Naive thymus-derived CD4-positive, alpha-beta T cell (primary cell): ENCODE measurements around the gene PLA2G3. TPM values are rescaled to one million over a fixed set of nuclear protein-coding genes. Genes with fewer than 3 reads are reported as not detected.

Experiments
- ATAC-seq: fragments of 150-1000 bp; cut with Tn5 transposase; 2 replicates; pipeline ENCODE4 v1.10.0; 2021; ENCODE audit warnings: mild to moderate bottlenecking, moderate library complexity
- CTCF ChIA-PET: fragments of 350-600 bp; sonication (Branson Sonifier 250); formaldehyde crosslinking; loops from one replicate; lab custom pipeline; 2021; ENCODE audit warnings: antibody characterized with exemption; lab: Charles Lee
- POLR2A ChIA-PET: fragments of 350-600 bp; sonication (Branson Sonifier 250); formaldehyde crosslinking; loops from one replicate; lab custom pipeline; 2021; ENCODE audit warnings: antibody characterized with exemption, inconsistent platforms; lab: Charles Lee
- DNase-seq, 9 donors: peaks; one replicate each; pipeline versions ENCODE4 v3.0.0 to v3.0.0-alpha.2; 2020 to 2022; ENCODE audit warnings: mixed read lengths in 1 of 9
- H3K27ac ChIP-seq: one replicate; pipeline ENCODE4 v1.7.0; 2013; ENCODE audit warnings: mild to moderate bottlenecking, low read depth, low read length, moderate library complexity
- H3K27me3 ChIP-seq, 2 donors: one replicate each; pipeline ENCODE4 v1.7.0; 2013; ENCODE audit warnings: low read length in 2 of 2, mild to moderate bottlenecking in 2 of 2, moderate library complexity in 2 of 2; ENCODE audit not compliant: control insufficient read depth in 2 of 2, insufficient read depth in 2 of 2
- H3K36me3 ChIP-seq, 3 experiments: 1 replicate in 2 of 3; 2 replicates in 1 of 3; pipeline ENCODE4 v1.7.0; 2013; ENCODE audit warnings: low read length in 3 of 3, mild to moderate bottlenecking in 3 of 3, moderate library complexity in 1 of 3; ENCODE audit not compliant: insufficient read depth in 3 of 3, control insufficient read depth in 2 of 3
- H3K4me1 ChIP-seq, 2 donors: one replicate each; pipeline ENCODE4 v1.7.0; 2013; ENCODE audit warnings: low read length in 2 of 2, mild to moderate bottlenecking in 2 of 2, moderate library complexity in 1 of 2; ENCODE audit not compliant: control insufficient read depth in 2 of 2, insufficient read depth in 2 of 2
- H3K4me3 ChIP-seq: 2 replicates; pipeline ENCODE4 v1.7.0; 2013; ENCODE audit warnings: mild to moderate bottlenecking, low read length
- H3K9me3 ChIP-seq, 3 experiments: 1 replicate in 2 of 3; 2 replicates in 1 of 3; pipeline ENCODE4 v1.7.0; 2013; ENCODE audit warnings: low read length in 3 of 3; ENCODE audit not compliant: control insufficient read depth in 2 of 3
- H3K27ac Mint-ChIP-seq, 9 donors: one replicate each; pipeline ENCODE4 v1.8.0; 2020 to 2022; ENCODE audit warnings: mixed read lengths in 9 of 9, mild to moderate bottlenecking in 8 of 9, moderate library complexity in 5 of 9, inconsistent platforms in 2 of 9
- H3K27me3 Mint-ChIP-seq, 5 donors: one replicate each; pipeline ENCODE4 v1.8.0; 2021 to 2022; ENCODE audit warnings: mixed read lengths in 5 of 5, mild to moderate bottlenecking in 1 of 5
- H3K36me3 Mint-ChIP-seq, 5 donors: one replicate each; pipeline ENCODE4 v1.8.0; 2020 to 2022; ENCODE audit warnings: mixed read lengths in 5 of 5, mild to moderate bottlenecking in 3 of 5, inconsistent platforms in 1 of 5
- H3K4me1 Mint-ChIP-seq, 7 donors: one replicate each; pipeline ENCODE4 v1.8.0; 2020 to 2022; ENCODE audit warnings: mixed read lengths in 7 of 7, mild to moderate bottlenecking in 3 of 7, inconsistent platforms in 1 of 7
- H3K4me3 Mint-ChIP-seq, 10 donors: one replicate each; pipeline ENCODE4 v1.8.0; 2020 to 2022; ENCODE audit warnings: mild to moderate bottlenecking in 10 of 10, mixed read lengths in 10 of 10, moderate library complexity in 6 of 10, inconsistent platforms in 2 of 10
- H3K9me3 Mint-ChIP-seq, 11 donors: one replicate each; pipeline ENCODE4 v1.8.0; 2020 to 2022; ENCODE audit warnings: mixed read lengths in 11 of 11, mild to moderate bottlenecking in 4 of 11, inconsistent platforms in 1 of 11, moderate library complexity in 1 of 11
- intact Hi-C, 2 donors: fragments of 100-400 bp; cut with micrococcal nuclease; formaldehyde crosslinking; loops; one replicate each; pipeline ENCODE4 v1.15.1; 2023
- polyA plus RNA-seq, 2 donors: library from polyadenylated mRNA; unstranded; fragments of 300-500 nt; fragmentation: Illumina TruSeq; gene quantifications; one replicate each; pipeline ENCODE4 v1.2.3, GENCODE V29; 2021
- total RNA-seq, 6 experiments: library from RNA in 5 of 6; stranded (reverse) in 5 of 6; gene quantifications; 1 replicate in 5 of 6; 2 replicates in 1 of 6; pipeline ENCODE4 v1.2.3 and lab custom pipeline; 2021 to 2026

PLA2G3 gene
- total and polyA plus RNA-seq, 7 experiments from 2014 or later = not detected

DNA sequence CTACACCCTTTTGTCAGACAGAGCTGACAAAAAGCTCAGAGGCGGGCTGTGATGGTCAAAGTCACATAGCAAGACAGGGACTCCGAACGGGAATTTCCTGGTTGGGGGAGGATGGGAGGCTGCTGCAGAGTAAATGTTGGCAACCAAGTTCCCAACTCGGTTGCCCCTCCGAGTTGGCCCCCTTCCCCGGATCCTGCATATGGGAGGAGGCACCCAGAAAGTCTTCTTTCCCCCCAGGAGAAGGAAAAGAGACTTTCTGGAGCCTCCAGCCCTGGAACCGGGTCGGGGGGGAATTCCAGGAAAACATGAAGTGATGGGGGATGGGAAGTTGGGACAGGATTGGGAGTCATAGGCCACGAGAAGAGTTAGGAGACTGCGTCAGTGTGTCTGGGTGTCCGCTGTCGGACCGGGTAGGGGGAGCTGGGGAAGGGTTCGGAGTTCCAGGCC is 33.6 kb downstream of the PLA2G3 start:
- H3K27ac ChIP-seq = peak overlapping the region; percentile 86

DNA sequence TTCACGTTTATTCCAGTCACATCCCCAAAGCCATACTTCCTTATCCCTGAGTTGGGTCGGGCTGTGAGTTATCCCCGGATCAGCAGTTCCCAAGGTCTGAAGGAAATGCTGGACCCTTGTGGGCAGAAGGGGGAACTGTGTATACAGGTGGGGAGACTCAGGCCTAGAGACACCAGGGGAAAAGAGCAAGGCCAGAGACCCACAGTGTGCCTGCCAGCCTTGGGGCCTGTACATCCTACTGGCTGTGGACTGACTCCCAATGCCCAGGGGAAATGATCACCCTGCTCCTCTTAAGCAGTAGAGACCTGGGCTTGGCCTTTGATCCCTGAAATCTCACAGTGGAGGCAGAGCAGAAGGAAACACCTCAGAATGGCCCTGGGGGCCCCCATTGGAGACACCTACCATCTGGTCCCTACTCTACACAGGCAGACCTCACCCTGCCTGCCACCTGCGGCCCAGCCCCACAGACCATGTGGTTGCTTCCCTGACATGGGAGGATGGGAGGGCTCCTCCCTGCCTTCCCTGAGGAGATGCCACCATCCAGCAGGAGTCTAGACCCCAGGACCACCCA is 34.2 kb downstream of the PLA2G3 start:
- H3K9me3 Mint-ChIP-seq = no peaks in the 10 kb centered on the region
- peak overlapping the region; percentile 88 to 98 (median 93) for H3K4me3 Mint-ChIP-seq
- POLR2A ChIA-PET = no interaction called here
- Histone ChIP-seq H3K27me3 (no peaks in the 10 kb centered on the region), H3K36me3 (peaks cover 0 to 14% (median 0%) of the 10 kb centered on the region in 3 experiments), H3K27ac (peak overlapping the region; percentile 86), H3K9me3 (no peaks in the 10 kb centered on the region), H3K4me3 (no peak overlapping the region), H3K4me1 (peaks cover 8 to 16% of the 10 kb centered on the region in 2 donors)
- H3K27ac Mint-ChIP-seq = peak overlapping the region; percentile 28 to 95 (median 87)
- H3K27me3 Mint-ChIP-seq = peaks cover 0 to 3% (median 0%) of the 10 kb centered on the region in 5 donors
- H3K36me3 Mint-ChIP-seq = no peaks in the 10 kb centered on the region
- peaks cover 12 to 26% (median 20%) of the 10 kb centered on the region in 7 donors for H3K4me1 Mint-ChIP-seq
- CTCF ChIA-PET = no interaction called here
- no peak for DNase-seq
- intact Hi-C loops = loop anchor here (2.0 to 10.0 kb wide), 6 partner anchors 41 to 529 kb away; partner anchors contain the start of genes DRG1 (in 1 of the 2), PIK3IP1 (in 1 of the 2) and RNF185 (in 1 of the 2)
- no peak for ATAC-seq

More for the DNA sequence above, 33.6 kb downstream of the PLA2G3 start:
- H3K27ac Mint-ChIP-seq = peak overlapping the region; percentile 58 to 95 (median 90)
- Histone ChIP-seq H3K36me3 (peaks cover 0 to 14% (median 0%) of the 10 kb centered on the region in 3 experiments), H3K4me1 (peaks cover 8 to 16% of the 10 kb centered on the region in 2 donors), H3K27me3 (no peaks in the 10 kb centered on the region), H3K9me3 (no peaks in the 10 kb centered on the region), H3K4me3 (peak overlapping the region; percentile 94)
- H3K36me3 Mint-ChIP-seq = no peaks in the 10 kb centered on the region
- ChIA-PET CTCF (interaction anchor here (0.9 to 1.7 kb wide), 2 partner anchors 22 to 138 kb away, joined by 3 to 8 read pairs; partner anchors contain the start of genes MORC2 and TUG1), POLR2A (interaction anchor here (0.8 to 2.3 kb wide), 11 partner anchors 22 to 556 kb away, joined by 3 to 12 read pairs (median 5); partner anchors contain the start of genes PIK3IP1, PISD, SLC35E4 and SMTN)
- peaks cover 12 to 26% (median 20%) of the 10 kb centered on the region in 7 donors for H3K4me1 Mint-ChIP-seq
- intact Hi-C loops = loop anchor here (1.0 to 10.0 kb wide), 14 partner anchors 22 to 528 kb away; partner anchors contain the start of genes LIMK2 (in 2 of the 2), RNF185 (in 2 of the 2), DRG1 (in 1 of the 2) and PIK3IP1 (in 1 of the 2)
- H3K27me3 Mint-ChIP-seq = peaks cover 0 to 3% (median 0%) of the 10 kb centered on the region in 5 donors
- no peak for ATAC-seq
- H3K4me3 Mint-ChIP-seq = peak overlapping the region; percentile 88 to 98 (median 93)
- no peaks in the 10 kb centered on the region for H3K9me3 Mint-ChIP-seq
- no peak for DNase-seq

DNA sequence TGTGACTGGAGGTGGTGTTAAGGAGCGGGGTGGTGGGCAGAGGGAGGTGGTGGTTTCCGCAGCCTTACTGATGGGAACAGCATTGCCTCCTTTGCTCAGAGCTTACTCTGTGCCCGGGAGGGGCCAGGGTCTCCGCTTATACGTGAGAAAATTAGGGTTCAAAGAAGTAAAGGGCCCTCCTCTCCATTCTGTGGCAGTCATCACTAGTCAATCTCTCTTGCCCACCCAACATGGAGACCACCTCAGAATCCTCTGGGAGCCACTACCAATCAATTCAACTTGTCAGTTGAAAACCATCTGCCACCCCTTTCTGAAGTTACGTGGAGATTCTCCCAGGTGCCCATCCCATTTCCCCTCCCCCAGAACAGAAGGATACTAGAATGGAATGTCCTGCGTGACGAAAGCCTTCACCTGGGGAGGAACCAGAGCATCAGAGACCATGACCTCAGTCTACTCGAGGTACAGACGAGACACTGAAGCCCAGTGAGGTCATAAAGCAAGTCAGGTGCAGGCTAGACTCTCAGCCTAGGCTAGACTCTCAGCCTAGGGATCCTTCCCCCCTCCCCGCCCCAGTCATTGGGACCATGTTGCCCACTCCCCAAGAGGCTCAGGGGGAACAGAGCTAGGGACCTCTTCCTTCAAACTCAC is 34.9 kb downstream of the PLA2G3 start:
- ChIA-PET CTCF (no interaction called here), POLR2A (interaction anchor here (1.0 kb wide), 1 partner anchor 21 kb away, joined by 3 read pairs; no protein-coding TSS in a partner anchor)
- Mint-ChIP-seq H3K9me3 (no peaks in the 10 kb centered on the region), H3K4me1 (peaks cover 12 to 26% (median 20%) of the 10 kb centered on the region in 7 donors), H3K36me3 (no peaks in the 10 kb centered on the region), H3K4me3 (peak overlapping the region in 7 of 10 donors; percentile 5 to 96 (median 89)), H3K27me3 (peaks cover 0 to 3% (median 0%) of the 10 kb centered on the region in 5 donors), H3K27ac (peak overlapping the region in 4 of 9 donors; percentile 64 to 95 (median 88))
- Histone ChIP-seq H3K36me3 (peaks cover 0 to 14% (median 0%) of the 10 kb centered on the region in 3 experiments), H3K4me3 (no peak overlapping the region), H3K27me3 (no peaks in the 10 kb centered on the region), H3K27ac (no peak overlapping the region), H3K4me1 (peaks cover 8 to 16% of the 10 kb centered on the region in 2 donors), H3K9me3 (no peaks in the 10 kb centered on the region)
- intact Hi-C loops = loop anchor here (5.0 to 10.0 kb wide), 5 partner anchors 42 to 529 kb away; partner anchors contain the start of genes PIK3IP1 (in 1 of the 2) and RNF185 (in 1 of the 2)
- DNase-seq = no peak
- ATAC-seq = no peak

DNA sequence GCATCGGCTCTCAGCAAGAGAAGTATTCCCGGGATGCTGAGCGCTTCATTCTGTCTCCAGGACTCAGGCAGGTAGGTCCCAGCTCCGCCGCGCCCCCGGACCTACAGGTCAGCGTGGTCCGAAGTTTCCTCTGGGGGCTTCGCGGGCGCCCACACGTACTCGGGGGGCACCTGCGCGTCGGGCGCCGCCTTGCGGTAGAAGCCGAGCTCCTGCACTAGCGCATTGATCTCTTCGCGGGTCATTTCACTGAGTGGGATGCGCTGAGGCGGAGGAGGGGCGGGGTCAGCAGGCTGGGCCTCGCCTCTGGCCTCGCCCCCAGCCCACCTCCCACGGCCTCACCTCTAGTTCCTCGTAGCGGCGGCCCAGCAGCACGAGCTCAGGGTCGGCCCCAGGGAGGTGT is 35.4 kb downstream of the PLA2G3 start:
- DNase-seq (no peak), ATAC-seq (no peak)
- Histone ChIP-seq H3K27me3 (no peaks in the 10 kb centered on the region), H3K4me3 (no peak overlapping the region), H3K4me1 (peaks cover 8 to 16% of the 10 kb centered on the region in 2 donors), H3K9me3 (no peaks in the 10 kb centered on the region), H3K36me3 (peaks cover 0 to 14% (median 0%) of the 10 kb centered on the region in 3 experiments), H3K27ac (no peak overlapping the region)
- POLR2A ChIA-PET = interaction anchor here (1.0 kb wide), 1 partner anchor 20 kb away, joined by 3 read pairs; no protein-coding TSS in a partner anchor
- H3K27ac Mint-ChIP-seq = no peak overlapping the region
- peaks cover 0 to 3% (median 0%) of the 10 kb centered on the region in 5 donors for H3K27me3 Mint-ChIP-seq
- peaks cover 12 to 26% (median 20%) of the 10 kb centered on the region in 7 donors for H3K4me1 Mint-ChIP-seq
- H3K36me3 Mint-ChIP-seq = no peaks in the 10 kb centered on the region
- no peak overlapping the region for H3K4me3 Mint-ChIP-seq
- CTCF ChIA-PET = interaction anchor here (0.5 kb wide), 1 partner anchor 182 kb away, joined by 3 read pairs; no protein-coding TSS in a partner anchor
- no peaks in the 10 kb centered on the region for H3K9me3 Mint-ChIP-seq
- intact Hi-C loops = loop anchor here (5.0 to 10.0 kb wide), 5 partner anchors 42 to 530 kb away; partner anchors contain the start of genes PIK3IP1 (in 1 of the 2) and RNF185 (in 1 of the 2)

DNA sequence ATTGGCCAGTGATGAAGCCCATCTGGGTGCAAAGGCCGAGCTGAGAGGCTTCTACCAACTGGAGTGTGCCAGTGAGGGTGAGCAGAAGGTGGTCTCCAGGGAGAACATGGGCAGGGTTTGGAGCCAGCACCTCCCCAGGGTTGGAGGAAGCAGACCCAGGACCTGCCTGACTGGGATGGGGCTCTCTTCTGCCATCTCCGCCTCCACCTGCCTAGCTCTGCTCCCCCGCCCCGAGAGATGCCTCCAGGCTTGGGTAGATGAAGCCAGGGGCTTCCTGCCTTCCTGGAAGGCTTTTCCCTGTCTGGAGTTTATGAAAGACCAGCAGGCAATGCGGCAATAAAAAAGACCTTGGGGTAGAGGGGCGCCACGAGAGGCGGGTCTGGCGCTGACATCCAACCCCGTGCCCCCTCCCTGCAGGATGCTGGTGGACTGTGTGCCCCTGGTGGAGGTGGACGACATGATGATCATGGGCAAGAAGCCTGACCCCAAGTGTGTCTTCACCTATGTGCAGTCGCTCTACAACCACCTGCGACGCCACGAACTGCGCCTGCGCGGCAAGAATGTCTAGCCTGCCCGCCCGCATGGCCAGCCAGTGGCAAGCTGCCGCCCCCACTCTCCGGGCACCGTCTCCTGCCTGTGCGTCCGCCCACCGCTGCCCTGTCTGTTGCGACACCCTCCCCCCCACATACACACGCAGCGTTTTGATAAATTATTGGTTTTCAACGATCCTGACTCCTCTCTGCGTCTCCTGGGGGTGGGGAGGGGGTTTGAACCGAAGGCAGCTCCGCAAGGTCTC is 36.2 kb downstream of the PLA2G3 start:
- Histone ChIP-seq H3K27me3 (no peaks in the 10 kb centered on the region), H3K36me3 (peaks cover 0 to 14% (median 0%) of the 10 kb centered on the region in 3 experiments), H3K4me1 (peaks cover 8 to 16% of the 10 kb centered on the region in 2 donors), H3K27ac (no peak overlapping the region), H3K9me3 (no peaks in the 10 kb centered on the region), H3K4me3 (no peak overlapping the region)
- Mint-ChIP-seq H3K36me3 (no peaks in the 10 kb centered on the region), H3K4me1 (peaks cover 12 to 26% (median 20%) of the 10 kb centered on the region in 7 donors), H3K27me3 (peaks cover 0 to 3% (median 0%) of the 10 kb centered on the region in 5 donors), H3K9me3 (no peaks in the 10 kb centered on the region), H3K4me3 (peak overlapping the region in 1 of 10 donors; percentile 61), H3K27ac (peak overlapping the region in 3 of 9 donors; percentile 11 to 51 (median 39))
- CTCF ChIA-PET = interaction anchor here (0.5 kb wide), 1 partner anchor 181 kb away, joined by 3 read pairs; no protein-coding TSS in a partner anchor
- DNase-seq (no peak), ATAC-seq (no peak)
- intact Hi-C loops = loop anchor here in 1 of 2 donors (10.0 kb wide), 1 partner anchor 531 kb away; no protein-coding TSS in a partner anchor
- POLR2A ChIA-PET = interaction anchor here (1.0 kb wide), 1 partner anchor 19 kb away, joined by 3 read pairs; no protein-coding TSS in a partner anchor
